ENCODE data around the gene MEF2D.

DNA sequence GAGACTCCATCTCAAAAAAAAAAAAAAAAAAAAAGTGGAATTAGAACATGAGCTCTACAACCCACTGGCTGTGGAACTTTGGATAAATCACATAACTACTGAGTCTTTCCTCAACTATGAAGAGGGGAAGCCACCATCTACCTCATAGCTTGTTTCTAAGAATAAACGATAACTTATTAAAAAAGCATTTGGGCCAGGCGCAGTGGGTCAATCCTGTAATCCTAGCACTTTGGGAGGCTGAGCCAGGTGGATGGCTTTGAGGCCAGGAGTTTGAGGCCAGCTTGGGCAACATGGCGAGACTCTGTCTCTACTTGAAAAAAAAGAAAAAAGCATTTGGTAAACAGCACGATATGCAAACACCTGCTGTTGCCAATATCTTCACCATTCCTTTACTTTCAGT, 31.8 kb upstream of the MEF2D start:
- no peak for TF ChIP-seq POLR2AphosphoS5 (IDR thresholded peaks at IDR 0.05; ENCODE audit: low read depth)
- TF ChIP-seq, protein P1, sequence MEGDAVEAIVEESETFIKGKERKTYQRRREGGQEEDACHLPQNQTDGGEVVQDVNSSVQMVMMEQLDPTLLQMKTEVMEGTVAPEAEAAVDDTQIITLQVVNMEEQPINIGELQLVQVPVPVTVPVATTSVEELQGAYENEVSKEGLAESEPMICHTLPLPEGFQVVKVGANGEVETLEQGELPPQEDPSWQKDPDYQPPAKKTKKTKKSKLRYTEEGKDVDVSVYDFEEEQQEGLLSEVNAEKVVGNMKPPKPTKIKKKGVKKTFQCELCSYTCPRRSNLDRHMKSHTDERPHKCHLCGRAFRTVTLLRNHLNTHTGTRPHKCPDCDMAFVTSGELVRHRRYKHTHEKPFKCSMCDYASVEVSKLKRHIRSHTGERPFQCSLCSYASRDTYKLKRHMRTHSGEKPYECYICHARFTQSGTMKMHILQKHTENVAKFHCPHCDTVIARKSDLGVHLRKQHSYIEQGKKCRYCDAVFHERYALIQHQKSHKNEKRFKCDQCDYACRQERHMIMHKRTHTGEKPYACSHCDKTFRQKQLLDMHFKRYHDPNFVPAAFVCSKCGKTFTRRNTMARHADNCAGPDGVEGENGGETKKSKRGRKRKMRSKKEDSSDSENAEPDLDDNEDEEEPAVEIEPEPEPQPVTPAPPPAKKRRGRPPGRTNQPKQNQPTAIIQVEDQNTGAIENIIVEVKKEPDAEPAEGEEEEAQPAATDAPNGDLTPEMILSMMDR (IDR thresholded peaks at IDR 0.05; ENCODE audit: insufficient read depth, low read length) = no peak
- TF ChIP-seq, protein P2, sequence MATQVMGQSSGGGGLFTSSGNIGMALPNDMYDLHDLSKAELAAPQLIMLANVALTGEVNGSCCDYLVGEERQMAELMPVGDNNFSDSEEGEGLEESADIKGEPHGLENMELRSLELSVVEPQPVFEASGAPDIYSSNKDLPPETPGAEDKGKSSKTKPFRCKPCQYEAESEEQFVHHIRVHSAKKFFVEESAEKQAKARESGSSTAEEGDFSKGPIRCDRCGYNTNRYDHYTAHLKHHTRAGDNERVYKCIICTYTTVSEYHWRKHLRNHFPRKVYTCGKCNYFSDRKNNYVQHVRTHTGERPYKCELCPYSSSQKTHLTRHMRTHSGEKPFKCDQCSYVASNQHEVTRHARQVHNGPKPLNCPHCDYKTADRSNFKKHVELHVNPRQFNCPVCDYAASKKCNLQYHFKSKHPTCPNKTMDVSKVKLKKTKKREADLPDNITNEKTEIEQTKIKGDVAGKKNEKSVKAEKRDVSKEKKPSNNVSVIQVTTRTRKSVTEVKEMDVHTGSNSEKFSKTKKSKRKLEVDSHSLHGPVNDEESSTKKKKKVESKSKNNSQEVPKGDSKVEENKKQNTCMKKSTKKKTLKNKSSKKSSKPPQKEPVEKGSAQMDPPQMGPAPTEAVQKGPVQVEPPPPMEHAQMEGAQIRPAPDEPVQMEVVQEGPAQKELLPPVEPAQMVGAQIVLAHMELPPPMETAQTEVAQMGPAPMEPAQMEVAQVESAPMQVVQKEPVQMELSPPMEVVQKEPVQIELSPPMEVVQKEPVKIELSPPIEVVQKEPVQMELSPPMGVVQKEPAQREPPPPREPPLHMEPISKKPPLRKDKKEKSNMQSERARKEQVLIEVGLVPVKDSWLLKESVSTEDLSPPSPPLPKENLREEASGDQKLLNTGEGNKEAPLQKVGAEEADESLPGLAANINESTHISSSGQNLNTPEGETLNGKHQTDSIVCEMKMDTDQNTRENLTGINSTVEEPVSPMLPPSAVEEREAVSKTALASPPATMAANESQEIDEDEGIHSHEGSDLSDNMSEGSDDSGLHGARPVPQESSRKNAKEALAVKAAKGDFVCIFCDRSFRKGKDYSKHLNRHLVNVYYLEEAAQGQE (IDR thresholded peaks at IDR 0.05; ENCODE audit: insufficient replicate concordance, low read depth) = no peak

All from HL-60 (cell line).